ENCODE results near the gene RAB27A. TPM values are rescaled to one million over a fixed set of nuclear protein-coding genes. Genes with fewer than 3 reads are reported as not detected.

Gene RAB27A
- total RNA-seq, 1 donor from 2014 or later, result 7.9 TPM

DNA sequence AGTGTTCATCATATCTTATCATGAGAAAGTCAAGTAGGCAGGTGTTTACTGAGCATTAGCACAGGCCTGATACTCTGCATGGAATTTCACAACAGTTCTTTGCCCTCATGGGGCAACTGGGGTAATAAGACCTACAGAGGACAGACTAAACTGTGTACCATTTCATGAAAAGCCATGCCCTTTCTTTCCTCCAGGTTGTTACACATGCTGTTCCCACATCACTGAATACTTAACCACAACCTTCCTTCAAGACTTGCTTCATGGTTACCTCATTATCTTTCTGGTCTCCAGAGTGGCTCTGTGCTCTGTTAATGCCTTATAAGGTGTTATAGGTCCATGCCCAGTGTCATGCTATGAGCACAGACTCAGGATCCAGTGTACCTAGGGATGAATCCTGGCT is 64.7 kb downstream of the RAB27A start:
- H3K36me3 ChIP-seq (ENCODE audit: control insufficient read depth, insufficient read depth, low read length), result peaks cover 2% of the 10 kb centered on the region
- FAIRE-seq (peak; percentile 89), DNase-seq (ENCODE audit: low read depth) (no peak)
- H3K4me3 ChIP-seq (ENCODE audit: low read depth, low read length), result no peak overlapping the region
- no peak for TF ChIP-seq CTCF (IDR thresholded peaks at IDR 0.05; ENCODE audit: insufficient read depth, low read length, severe bottlenecking)
- no peaks in the 10 kb centered on the region for H3K27me3 ChIP-seq (ENCODE audit: control insufficient read depth, insufficient read depth, low read length)

DNA sequence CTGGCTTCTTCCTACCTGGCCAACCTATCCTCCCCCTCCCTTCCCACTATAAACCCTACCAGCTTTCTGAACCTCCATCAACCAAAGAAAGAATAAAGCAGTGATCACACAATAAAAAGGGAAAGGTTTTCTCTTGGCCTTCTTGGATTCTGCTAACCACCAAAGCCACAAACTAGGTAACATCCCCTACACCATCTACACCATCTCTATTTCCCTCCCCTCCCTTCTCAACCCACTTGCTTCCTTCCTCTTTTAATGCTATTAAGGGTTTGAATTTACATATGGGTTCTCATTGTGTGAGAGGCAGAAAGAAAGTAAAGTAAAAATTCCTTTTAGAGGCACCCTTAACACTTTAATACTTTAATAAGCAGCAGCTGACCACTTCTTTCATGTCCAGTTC is 67.0 kb downstream of the RAB27A start:
- H3K36me3 ChIP-seq (ENCODE audit: control insufficient read depth, insufficient read depth, low read length), result peaks cover 3% of the 10 kb centered on the region
- TF ChIP-seq CTCF (IDR thresholded peaks at IDR 0.05; ENCODE audit: insufficient read depth, low read length, severe bottlenecking), result no peak
- FAIRE-seq, result no peak
- H3K27me3 ChIP-seq (ENCODE audit: control insufficient read depth, insufficient read depth, low read length), result no peaks in the 10 kb centered on the region
- DNase-seq (ENCODE audit: low read depth), result no peak
- no peak overlapping the region for H3K4me3 ChIP-seq (ENCODE audit: low read depth, low read length)

- Histone ChIP-seq H3K36me3 (ENCODE audit: control insufficient read depth, insufficient read depth, low read length) (peaks cover 3% of the 10 kb centered on the region), H3K27me3 (ENCODE audit: control insufficient read depth, insufficient read depth, low read length) (no peaks in the 10 kb centered on the region), H3K4me3 (ENCODE audit: low read depth, low read length) (no peak overlapping the region)
- DNase-seq (ENCODE audit: low read depth) (peak; percentile 96), FAIRE-seq (no peak)
- no peak for TF ChIP-seq CTCF (IDR thresholded peaks at IDR 0.05; ENCODE audit: insufficient read depth, low read length, severe bottlenecking)
Measured at GRCh38 chr15:55221090-55222011, 68.3 kb downstream of the RAB27A start.

- H3K36me3 ChIP-seq (ENCODE audit: control insufficient read depth, insufficient read depth, low read length), result peaks cover 3% of the 10 kb centered on the region
- FAIRE-seq (no peak), DNase-seq (ENCODE audit: low read depth) (no peak)
- H3K4me3 ChIP-seq (ENCODE audit: low read depth, low read length), result no peak overlapping the region
- H3K27me3 ChIP-seq (ENCODE audit: control insufficient read depth, insufficient read depth, low read length), result no peaks in the 10 kb centered on the region
- TF ChIP-seq CTCF (IDR thresholded peaks at IDR 0.05; ENCODE audit: insufficient read depth, low read length, severe bottlenecking), result no peak
Measured at GRCh38 chr15:55220606-55221005, 69.0 kb downstream of the RAB27A start.

GRCh38 chr15:55218056-55218455 is 71.6 kb downstream of the RAB27A start:
- no peak overlapping the region for H3K4me3 ChIP-seq (ENCODE audit: low read depth, low read length)
- DNase-seq (ENCODE audit: low read depth), result no peak
- H3K27me3 ChIP-seq (ENCODE audit: control insufficient read depth, insufficient read depth, low read length), result no peaks in the 10 kb centered on the region
- no peak for FAIRE-seq
- peaks cover 1% of the 10 kb centered on the region for H3K36me3 ChIP-seq (ENCODE audit: control insufficient read depth, insufficient read depth, low read length)
- no peak for TF ChIP-seq CTCF (IDR thresholded peaks at IDR 0.05; ENCODE audit: insufficient read depth, low read length, severe bottlenecking)
